HK-2 (cell line): ENCODE measurements around the gene DVL2.

Experiments used
- DNase-seq: peaks from one replicate; pipeline ENCODE4 v3.0.0-alpha.2; 2018; ENCODE audit not compliant: unreplicated experiment

The DVL2 gene

DNA sequence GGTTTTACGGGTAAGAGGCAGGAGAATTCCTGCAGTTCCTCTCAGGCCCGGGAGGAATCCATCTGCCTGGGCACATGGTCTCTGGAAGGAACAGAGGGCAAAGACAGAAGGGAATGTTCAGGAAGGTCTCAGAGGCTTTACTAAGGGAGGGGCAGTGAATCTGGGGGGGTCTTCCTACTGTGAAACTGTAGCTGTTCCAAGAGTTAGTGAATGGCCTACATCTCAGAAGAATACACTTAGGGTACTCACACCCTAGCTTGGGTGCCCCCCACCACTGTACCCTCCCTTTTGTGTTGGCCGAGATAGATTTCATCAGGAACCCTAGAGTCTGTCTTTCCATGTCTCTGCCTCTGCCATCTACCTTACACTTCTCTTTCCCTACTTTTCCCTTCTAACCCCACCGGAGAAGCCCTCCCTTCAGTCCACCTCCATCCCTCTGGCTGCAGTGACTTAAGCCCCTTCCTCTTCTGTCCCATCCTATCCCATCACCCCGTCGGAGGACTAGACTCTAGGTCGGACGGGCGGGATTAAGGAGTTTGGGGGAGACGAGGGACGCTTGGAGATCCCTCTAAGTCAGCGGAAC lies 15.0 kb downstream of the DVL2 start:
- no peak for DNase-seq

GRCh38 chr17:7218758-7219157 lies 15.6 kb downstream of the DVL2 start:
- DNase-seq = no peak

- DNase-seq = no peak
These were observed 16.2 kb downstream of the DVL2 start for GRCh38 chr17:7218166-7218565.

GRCh38 chr17:7217113-7217987 lies 17.0 kb downstream of the DVL2 start:
- no peak for DNase-seq

DNA sequence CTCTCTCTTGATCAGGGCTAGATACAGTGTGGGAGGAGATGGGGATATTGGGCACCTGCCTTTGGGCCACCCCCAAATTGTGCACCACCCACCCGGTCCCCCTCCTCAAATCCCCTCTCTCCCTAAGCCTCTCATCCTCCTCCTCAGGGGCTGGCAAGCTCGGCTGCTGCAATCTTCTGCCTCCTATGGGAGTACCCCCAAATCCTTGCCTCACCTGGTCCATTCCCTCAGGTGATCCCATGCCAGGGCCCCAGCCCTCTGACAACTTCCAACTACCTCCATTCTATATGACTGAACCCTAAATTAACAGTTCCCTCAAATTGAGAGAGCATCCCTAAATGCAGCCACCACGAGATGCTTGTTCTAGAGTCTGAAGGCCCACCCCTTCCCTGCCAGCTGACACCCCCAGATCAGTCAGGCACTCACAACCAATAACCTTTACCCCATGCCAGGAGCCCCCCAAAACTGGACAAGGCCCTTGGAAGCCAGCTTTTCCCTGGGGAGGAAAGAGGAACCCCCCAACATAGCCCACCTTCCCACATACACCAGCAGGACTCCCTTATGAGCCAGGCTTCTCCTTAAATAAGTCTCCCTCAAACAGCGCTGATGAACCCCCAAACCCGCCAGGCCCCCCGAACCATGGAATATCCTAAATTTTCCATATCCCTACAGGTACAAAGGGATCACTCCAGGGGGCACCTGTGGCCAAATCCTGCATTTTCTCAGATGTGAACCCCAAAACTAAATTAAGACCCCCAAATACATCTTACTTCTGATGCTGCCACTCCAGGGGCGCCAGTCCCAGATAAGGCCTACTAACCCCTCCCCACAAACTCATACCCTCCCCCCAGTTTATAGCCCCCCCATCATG lies 17.8 kb downstream of the DVL2 start:
- DNase-seq = no peak

DNA sequence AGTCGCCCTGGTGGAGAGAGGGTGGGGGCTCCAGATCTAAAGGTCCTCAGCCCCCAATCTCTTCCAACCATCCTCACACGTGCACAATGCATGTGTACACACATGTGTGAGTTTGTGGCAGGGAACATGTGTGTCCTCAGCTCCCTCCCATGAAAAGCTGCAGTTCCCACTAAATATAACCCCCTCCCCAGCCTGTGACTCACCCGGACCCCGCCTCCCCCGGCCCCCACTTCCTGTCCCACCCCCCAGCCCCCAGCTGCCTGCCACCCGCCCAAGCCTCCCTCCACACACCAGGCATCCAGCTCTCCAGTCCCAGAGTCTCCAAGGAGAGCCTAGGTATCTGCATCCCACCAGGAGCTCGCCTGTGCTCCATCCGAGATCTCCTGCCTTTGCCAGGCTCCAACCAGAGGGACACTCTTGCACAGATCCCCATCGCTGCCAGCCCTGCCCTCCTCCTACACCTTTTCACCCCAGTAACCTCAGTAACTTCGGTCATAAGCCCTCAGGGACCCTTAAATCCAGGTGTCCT lies 18.6 kb downstream of the DVL2 start:
- no peak for DNase-seq

GRCh38 chr17:7215136-7215638 lies 19.1 kb downstream of the DVL2 start:
- DNase-seq = no peak

DNA sequence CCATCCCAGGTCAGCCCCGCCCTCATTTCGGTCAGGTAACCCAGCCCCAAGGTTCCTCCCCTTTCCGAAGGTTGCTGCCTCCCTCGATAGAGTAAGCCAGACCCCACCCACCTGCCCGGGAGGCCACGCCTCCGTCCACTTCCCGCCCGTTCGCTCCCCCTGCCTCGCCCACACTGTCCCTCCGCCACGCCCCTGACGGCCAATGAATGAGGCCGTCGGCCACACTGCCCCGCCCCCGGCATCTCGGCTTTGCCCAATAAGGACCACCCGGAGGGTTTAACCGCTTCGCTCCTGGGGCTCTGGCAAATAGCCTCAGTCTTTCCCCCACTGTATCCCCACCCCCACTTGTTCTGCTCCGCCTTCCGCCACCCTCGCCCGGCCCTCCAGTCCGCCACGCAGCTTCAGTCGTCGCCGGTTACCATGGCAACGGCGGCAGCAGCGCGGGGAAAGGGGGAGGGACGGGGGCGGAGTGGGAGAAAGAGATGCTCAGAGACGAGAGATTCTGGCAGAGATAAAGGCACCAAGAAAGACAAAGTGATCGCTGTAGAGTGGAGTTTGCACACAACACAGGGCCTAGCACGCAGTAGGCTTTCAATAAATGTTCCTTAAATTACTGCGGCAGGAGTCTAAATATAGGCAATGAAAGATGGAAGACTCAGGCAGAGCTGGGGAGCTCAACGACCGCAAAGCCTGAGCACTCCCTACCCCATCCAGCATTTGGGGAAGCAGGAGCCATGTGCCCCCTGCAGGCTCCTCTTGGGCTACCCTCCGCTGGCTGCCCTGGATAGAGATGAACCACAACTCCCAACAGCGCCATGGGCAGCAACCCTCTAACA lies 19.8 kb downstream of the DVL2 start:
- DNase-seq = peak; percentile 96

GRCh38 chr17:7213895-7214299 lies 20.4 kb downstream of the DVL2 start:
- DNase-seq = no peak

DNA sequence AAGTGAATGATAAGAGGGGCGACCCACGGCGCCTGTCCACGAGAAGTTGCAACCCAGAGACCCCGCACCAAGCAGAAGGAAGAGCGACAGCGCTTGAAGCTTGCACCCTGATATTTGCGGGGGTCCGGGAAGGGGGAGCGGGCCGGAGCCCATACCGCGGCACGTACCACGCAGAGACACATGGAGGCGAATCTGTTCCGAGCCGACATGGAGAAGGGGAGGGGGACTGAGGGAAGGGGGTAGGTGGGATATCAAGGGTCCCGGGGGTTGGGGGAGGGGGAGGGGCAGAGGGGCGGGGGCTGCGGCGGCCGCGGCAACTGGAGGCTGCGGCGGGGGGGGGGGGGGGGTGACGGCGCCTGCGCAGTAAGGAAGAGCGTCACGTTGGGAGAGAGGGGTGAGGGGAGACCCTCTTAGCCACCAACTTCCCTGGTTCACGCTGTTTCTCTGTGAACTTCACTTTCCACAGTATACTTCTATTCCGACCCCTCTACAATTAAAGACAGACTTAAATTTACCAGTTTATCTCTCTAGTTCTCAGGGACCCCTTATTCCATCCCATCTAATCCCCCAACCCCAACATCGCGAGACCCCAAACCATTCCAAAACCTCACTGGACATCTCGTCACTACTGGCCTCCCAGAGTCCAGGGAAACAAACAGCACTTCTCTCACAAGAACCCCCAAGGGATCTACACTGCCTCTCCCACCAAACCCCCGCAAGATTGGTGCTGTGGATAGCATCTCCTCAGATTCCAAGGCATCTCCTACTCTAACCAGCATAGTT lies 22.6 kb downstream of the DVL2 start:
- no peak for DNase-seq

DNA sequence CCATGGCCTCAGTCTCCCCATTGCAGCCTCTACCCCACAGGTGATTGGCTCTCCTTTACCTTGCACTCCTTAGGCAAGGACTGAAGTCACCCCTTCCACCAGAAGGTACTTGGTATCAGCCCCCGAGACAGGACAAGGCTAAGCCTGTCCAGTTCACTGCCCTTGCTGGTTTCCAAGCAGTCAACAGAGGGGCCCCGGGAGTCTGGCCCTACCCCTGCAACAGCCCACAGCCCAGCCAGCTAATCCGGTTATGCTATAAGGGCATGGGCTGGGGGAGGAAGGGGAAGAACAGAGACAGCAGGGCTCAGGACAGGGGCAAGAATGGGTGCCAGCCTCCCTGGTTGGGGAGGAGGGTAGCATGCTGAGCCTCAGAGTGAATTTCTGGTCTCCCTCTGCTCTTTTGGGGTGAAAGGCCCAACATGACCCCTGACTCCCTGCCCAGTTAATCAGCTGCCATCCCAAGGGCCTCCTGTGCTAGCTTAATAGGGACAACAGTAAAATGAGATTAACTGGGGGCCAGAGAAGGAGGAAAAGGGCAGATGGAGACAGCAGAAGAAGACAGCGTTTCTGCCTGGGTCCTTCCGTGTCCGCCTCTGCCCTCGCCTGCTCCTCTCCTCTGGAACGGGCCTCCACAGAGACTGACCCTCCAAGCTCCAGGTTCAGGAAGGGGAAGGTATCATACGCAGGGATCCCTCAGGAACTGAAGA lies 25.4 kb downstream of the DVL2 start:
- no peak for DNase-seq

GRCh38 chr17:7208027-7208571 lies 26.2 kb downstream of the DVL2 start:
- DNase-seq = no peak

- DNase-seq = no peak
These were observed 27.0 kb downstream of the DVL2 start for GRCh38 chr17:7207120-7208001.

- DNase-seq = no peak
These were observed 28.8 kb downstream of the DVL2 start for GRCh38 chr17:7205561-7205960.

GRCh38 chr17:7204828-7205461 lies 29.4 kb downstream of the DVL2 start:
- no peak for DNase-seq

GRCh38 chr17:7204336-7204735 lies 30.0 kb downstream of the DVL2 start:
- DNase-seq = no peak

- no peak for DNase-seq
These were observed 30.9 kb downstream of the DVL2 start for GRCh38 chr17:7203391-7203790.
